ENCODE measurements around the gene MGME1. TPM values are rescaled to one million over a fixed set of nuclear protein-coding genes. Genes with fewer than 3 reads are reported as not detected.
"Not testable (repeated sequence)": the region's sequence is repeated elsewhere in the genome, so short reads cannot be mapped to it uniquely, and the experiment has no call there.

Gene MGME1
- total RNA-seq, 1 donor from 2014 or later, result 13.9 TPM

- ATAC-seq, result no peak
Observed at GRCh38 chr20:18006684-18007083, 37.9 kb downstream of the MGME1 start.

GRCh38 chr20:18007534-18008292 lies 38.9 kb downstream of the MGME1 start:
- peak; percentile 58 for DNase-seq
- intact Hi-C loops (cut with micrococcal nuclease), result no loop called here
- ATAC-seq, result peak; percentile 45

More at GRCh38 chr20:18006684-18007083, 37.9 kb downstream of the MGME1 start:
- intact Hi-C loops (cut with micrococcal nuclease), result no loop called here
- no peak for DNase-seq

- intact Hi-C loops (cut with micrococcal nuclease), result no loop called here
- ATAC-seq (no peak), DNase-seq (no peak)
Observed at GRCh38 chr20:18009116-18009515, 40.3 kb downstream of the MGME1 start.

GRCh38 chr20:18011482-18011881 lies 42.7 kb downstream of the MGME1 start:
- ATAC-seq (no peak), DNase-seq (no peak)
- intact Hi-C loops (cut with micrococcal nuclease), result no loop called here

GRCh38 chr20:18011951-18012645 lies 43.3 kb downstream of the MGME1 start:
- ATAC-seq, result no peak
- no peak for DNase-seq
- intact Hi-C loops (cut with micrococcal nuclease), result no loop called here

- intact Hi-C loops (cut with micrococcal nuclease), result no loop called here
- ATAC-seq (no peak), DNase-seq (no peak)
Observed at GRCh38 chr20:18012901-18013300, 44.1 kb downstream of the MGME1 start.

GRCh38 chr20:18014411-18014810 lies 45.6 kb downstream of the MGME1 start:
- DNase-seq (no peak), ATAC-seq (no peak)
- intact Hi-C loops (cut with micrococcal nuclease), result no loop called here

- DNase-seq (no peak), ATAC-seq (no peak)
- intact Hi-C loops (cut with micrococcal nuclease), result no loop called here
Observed at GRCh38 chr20:18016772-18017171, 48.0 kb downstream of the MGME1 start.

GRCh38 chr20:18018100-18018499 lies 49.3 kb downstream of the MGME1 start:
- ATAC-seq (no peak), DNase-seq (no peak)
- intact Hi-C loops (cut with micrococcal nuclease), result no loop called here

- ATAC-seq (no peak), DNase-seq (no peak)
- intact Hi-C loops (cut with micrococcal nuclease), result no loop called here
Observed at GRCh38 chr20:18019068-18019467, 50.2 kb downstream of the MGME1 start.

GRCh38 chr20:18020931-18021330 lies 52.1 kb downstream of the MGME1 start:
- ATAC-seq, result no peak
- DNase-seq, result no peak
- intact Hi-C loops (cut with micrococcal nuclease), result no loop called here

GRCh38 chr20:18024606-18025127 lies 55.8 kb downstream of the MGME1 start:
- DNase-seq (no peak), ATAC-seq (no peak)
- intact Hi-C loops (cut with micrococcal nuclease), result no loop called here

- ATAC-seq; DNase-seq; intact Hi-C loops (cut with micrococcal nuclease): not testable (repeated sequence)
Observed at GRCh38 chr20:18027011-18027410, 58.2 kb downstream of the MGME1 start.

GRCh38 chr20:18030020-18030419 lies 61.2 kb downstream of the MGME1 start:
- intact Hi-C loops (cut with micrococcal nuclease), result no loop called here
- DNase-seq (no peak), ATAC-seq (no peak)

- intact Hi-C loops (cut with micrococcal nuclease), result no loop called here
- ATAC-seq (no peak), DNase-seq (no peak)
Observed at GRCh38 chr20:18031050-18031449, 62.2 kb downstream of the MGME1 start.

GRCh38 chr20:18031888-18032509 lies 63.2 kb downstream of the MGME1 start:
- intact Hi-C loops (cut with micrococcal nuclease), result no loop called here
- no peak for DNase-seq
- no peak for ATAC-seq

GRCh38 chr20:18032977-18033892 lies 64.4 kb downstream of the MGME1 start:
- intact Hi-C loops (cut with micrococcal nuclease), result no loop called here
- ATAC-seq (no peak), DNase-seq (no peak)

- DNase-seq, result no peak
- intact Hi-C loops (cut with micrococcal nuclease), result no loop called here
- ATAC-seq, result no peak
Observed at GRCh38 chr20:18034039-18034438, 65.2 kb downstream of the MGME1 start.

- DNase-seq, result no peak
- no peak for ATAC-seq
- intact Hi-C loops (cut with micrococcal nuclease), result no loop called here
Observed at GRCh38 chr20:18039063-18039462, 70.2 kb downstream of the MGME1 start.

All from left ventricle myocardium superior (tissue), 1 donor.